HCT116 (cell line): ENCODE data around the gene DEFB126.

Source experiments
- CBX3 ChIP-seq: IDR thresholded peaks from 2 replicates; pipeline ENCODE4 v1.6.1; 2012; ENCODE audit warnings: low read depth
- CEBPB ChIP-seq: IDR thresholded peaks from 2 replicates; pipeline ENCODE4 v1.6.1; 2012; ENCODE audit warnings: low read depth
- EZH2 ChIP-seq: fragments of 200-600 bp; sonication (generic); IDR thresholded peaks from 2 replicates; pipeline ENCODE4 v1.6.1; 2017; ENCODE audit warnings: antibody characterized with exemption, mixed run types
- EZH2phosphoT487 ChIP-seq: fragments of 200-600 bp; IDR thresholded peaks from 2 replicates; pipeline ENCODE4 v1.6.1; 2018; ENCODE audit warnings: antibody characterized with exemption, borderline replicate concordance
- POLR2A ChIP-seq: IDR thresholded peaks from 2 replicates; pipeline ENCODE4 v1.7.0; 2011; ENCODE audit warnings: borderline replicate concordance; ENCODE audit not compliant: insufficient read depth, insufficient read length; ENCODE audit errors: extremely low read depth
- POLR2AphosphoS5 ChIP-seq: IDR thresholded peaks from 2 replicates; pipeline ENCODE4 v1.6.1; 2011; ENCODE audit warnings: mild to moderate bottlenecking, low read depth, low read length, moderate library complexity
- REST ChIP-seq: IDR thresholded peaks from 2 replicates; pipeline ENCODE4 v1.6.1; 2012; ENCODE audit warnings: low read depth
- SRF ChIP-seq: IDR thresholded peaks from 2 replicates; pipeline ENCODE4 v1.6.1; 2012; ENCODE audit warnings: low read depth
- ZFX ChIP-seq: fragments of 450-650 bp; IDR thresholded peaks from 2 replicates; pipeline ENCODE4 v1.6.1; 2017
- ZNF274 ChIP-seq: fragments of 200-500 bp; sonication (Bioruptor generic); IDR thresholded peaks from 2 replicates; pipeline ENCODE4 v1.6.1; 2014; ENCODE audit warnings: mild to moderate bottlenecking, low read depth, low read length, inconsistent platforms
- TF ChIP-seq, protein P1 (sequence below): IDR thresholded peaks from 2 replicates; pipeline ENCODE4 v1.6.1; 2011; ENCODE audit warnings: mild to moderate bottlenecking, low read length, moderate library complexity; ENCODE audit not compliant: insufficient replicate concordance; ENCODE audit errors: extremely low read depth
- TF ChIP-seq, protein P2 (sequence below), 3 experiments: fragments of 200-600 bp in 1 of 3; sonication (generic) in 1 of 3; IDR thresholded peaks in 2 of 3; conservative IDR thresholded peaks in 1 of 3; 2 replicates each; pipeline ENCODE4 v1.5.1; 2012 to 2017; ENCODE audit warnings: low read depth in 2 of 3, low read length in 2 of 3, antibody characterized with exemption in 1 of 3, borderline replicate concordance in 1 of 3, control low read depth in 1 of 3, mild to moderate bottlenecking in 1 of 3, mixed read lengths in 1 of 3, mixed run types in 1 of 3, moderate library complexity in 1 of 3; ENCODE audit not compliant: insufficient read depth in 1 of 3

GRCh38 chr20:103456-103855 is 38.9 kb upstream of the DEFB126 start:
- no peak for TF ChIP-seq REST
- TF ChIP-seq POLR2AphosphoS5, result no peak
- TF ChIP-seq, protein P1, sequence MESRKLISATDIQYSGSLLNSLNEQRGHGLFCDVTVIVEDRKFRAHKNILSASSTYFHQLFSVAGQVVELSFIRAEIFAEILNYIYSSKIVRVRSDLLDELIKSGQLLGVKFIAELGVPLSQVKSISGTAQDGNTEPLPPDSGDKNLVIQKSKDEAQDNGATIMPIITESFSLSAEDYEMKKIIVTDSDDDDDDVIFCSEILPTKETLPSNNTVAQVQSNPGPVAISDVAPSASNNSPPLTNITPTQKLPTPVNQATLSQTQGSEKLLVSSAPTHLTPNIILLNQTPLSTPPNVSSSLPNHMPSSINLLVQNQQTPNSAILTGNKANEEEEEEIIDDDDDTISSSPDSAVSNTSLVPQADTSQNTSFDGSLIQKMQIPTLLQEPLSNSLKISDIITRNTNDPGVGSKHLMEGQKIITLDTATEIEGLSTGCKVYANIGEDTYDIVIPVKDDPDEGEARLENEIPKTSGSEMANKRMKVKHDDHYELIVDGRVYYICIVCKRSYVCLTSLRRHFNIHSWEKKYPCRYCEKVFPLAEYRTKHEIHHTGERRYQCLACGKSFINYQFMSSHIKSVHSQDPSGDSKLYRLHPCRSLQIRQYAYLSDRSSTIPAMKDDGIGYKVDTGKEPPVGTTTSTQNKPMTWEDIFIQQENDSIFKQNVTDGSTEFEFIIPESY, result no peak
- TF ChIP-seq, protein P2, sequence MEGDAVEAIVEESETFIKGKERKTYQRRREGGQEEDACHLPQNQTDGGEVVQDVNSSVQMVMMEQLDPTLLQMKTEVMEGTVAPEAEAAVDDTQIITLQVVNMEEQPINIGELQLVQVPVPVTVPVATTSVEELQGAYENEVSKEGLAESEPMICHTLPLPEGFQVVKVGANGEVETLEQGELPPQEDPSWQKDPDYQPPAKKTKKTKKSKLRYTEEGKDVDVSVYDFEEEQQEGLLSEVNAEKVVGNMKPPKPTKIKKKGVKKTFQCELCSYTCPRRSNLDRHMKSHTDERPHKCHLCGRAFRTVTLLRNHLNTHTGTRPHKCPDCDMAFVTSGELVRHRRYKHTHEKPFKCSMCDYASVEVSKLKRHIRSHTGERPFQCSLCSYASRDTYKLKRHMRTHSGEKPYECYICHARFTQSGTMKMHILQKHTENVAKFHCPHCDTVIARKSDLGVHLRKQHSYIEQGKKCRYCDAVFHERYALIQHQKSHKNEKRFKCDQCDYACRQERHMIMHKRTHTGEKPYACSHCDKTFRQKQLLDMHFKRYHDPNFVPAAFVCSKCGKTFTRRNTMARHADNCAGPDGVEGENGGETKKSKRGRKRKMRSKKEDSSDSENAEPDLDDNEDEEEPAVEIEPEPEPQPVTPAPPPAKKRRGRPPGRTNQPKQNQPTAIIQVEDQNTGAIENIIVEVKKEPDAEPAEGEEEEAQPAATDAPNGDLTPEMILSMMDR (IDR thresholded peaks at IDR 0.05 in 2 of 3, conservative IDR thresholded peaks at IDR 0.05 in 1 of 3; ENCODE audit: borderline replicate concordance in 1 of 3, insufficient read depth in 1 of 3, low read depth in 2 of 3, low read length in 2 of 3), result no peak
- no peak for TF ChIP-seq ZNF274
- TF ChIP-seq POLR2A, result no peak
- no peak for TF ChIP-seq CEBPB
- no peak for TF ChIP-seq EZH2
- TF ChIP-seq ZFX, result no peak
- TF ChIP-seq SRF, result no peak
- TF ChIP-seq CBX3, result no peak
- TF ChIP-seq EZH2phosphoT487, result no peak
